DMS79 (cell line): Measurements from ENCODE around the gene TTLL12.

Source experiments
- DNase-seq: peaks from one replicate; lab custom pipeline; 2025; lab: John Stamatoyannopoulos, UW

The TTLL12 gene

DNA sequence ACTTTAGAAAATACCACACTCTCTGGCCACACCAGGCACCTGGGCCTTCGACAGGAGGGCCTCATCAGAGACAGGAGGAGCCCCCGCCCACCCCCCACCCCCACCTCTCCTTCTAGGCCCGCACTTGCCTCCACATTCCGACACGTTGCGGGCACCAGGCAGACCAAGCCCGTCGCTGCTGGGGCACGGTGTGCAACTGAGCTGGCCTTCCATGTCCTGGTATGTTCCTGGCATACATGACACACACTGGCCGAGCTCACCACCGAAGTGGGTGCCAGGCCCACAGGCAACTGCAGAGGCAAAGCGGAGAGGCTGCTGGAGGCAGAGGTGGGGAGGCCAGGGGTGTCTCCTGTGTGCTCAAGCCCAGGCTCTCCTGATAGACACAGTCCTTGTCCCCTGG lies 27.0 kb upstream of the TTLL12 start:
- no peak for DNase-seq

DNA sequence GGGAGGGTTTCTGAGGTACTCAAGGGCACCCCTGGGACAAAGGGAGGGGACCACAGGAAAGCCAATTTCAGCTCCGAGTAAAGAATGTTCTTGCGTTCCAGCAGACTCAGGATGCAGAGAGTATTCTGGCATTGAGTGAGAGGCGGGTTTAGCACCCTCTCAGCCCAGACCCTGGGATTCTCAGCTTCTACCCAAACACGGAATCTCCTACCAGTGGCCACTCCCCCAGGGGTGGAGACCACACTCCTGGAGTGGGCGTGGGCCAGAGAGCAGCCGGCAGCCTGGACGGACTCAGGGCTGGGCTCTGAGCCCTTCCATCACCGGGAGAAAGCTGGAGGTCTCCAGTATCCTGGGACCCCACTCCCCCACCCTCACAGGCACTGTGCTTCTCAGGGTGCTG lies 26.1 kb upstream of the TTLL12 start:
- DNase-seq, result no peak

GRCh38 chr22:43212434-43212952 lies 25.6 kb upstream of the TTLL12 start:
- DNase-seq, result no peak

GRCh38 chr22:43211941-43212433 lies 25.1 kb upstream of the TTLL12 start:
- no peak for DNase-seq

DNA sequence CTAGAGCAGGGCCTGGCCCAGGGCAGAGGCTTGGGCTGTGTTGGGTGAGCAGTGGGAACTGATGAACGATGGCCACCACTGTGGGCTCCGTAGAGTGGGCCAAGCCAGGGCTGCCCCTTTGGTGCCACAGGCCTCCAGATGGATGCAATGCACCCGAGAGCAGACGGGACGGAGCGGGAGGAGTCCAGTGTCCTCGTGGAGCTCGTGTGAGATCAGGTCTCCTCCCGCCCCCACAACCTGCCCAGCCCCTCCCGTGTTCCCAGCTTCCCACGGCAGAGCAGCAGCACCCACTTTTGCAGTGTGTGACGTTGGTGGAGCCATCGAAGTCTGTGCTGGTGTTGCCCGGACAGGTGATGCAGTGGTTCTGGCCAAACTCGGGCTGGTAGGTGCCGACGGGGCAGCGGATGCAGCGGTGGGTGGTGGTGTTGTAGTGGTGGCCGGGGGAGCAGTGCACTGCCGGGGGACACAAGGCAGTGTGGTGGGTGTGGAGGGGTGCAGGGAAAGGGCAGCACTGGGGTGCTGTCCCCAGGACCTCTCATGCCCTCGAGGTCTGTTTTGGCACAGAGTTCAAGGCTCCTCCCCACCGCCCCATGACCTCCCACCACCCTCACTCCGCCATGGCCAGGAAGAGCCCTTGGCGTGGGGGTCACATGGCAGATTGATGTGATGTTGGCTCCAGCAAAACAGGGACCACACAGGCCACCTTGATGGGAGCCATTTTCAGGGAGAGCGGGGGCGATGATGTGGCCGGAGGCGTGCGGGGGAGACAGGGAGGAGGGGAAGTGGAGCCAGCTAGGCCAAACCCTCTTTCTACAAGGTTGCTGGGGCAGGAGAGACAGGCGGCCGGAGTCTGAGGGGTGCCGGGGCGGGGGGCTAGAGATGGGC lies 23.9 kb upstream of the TTLL12 start:
- no peak for DNase-seq

DNA sequence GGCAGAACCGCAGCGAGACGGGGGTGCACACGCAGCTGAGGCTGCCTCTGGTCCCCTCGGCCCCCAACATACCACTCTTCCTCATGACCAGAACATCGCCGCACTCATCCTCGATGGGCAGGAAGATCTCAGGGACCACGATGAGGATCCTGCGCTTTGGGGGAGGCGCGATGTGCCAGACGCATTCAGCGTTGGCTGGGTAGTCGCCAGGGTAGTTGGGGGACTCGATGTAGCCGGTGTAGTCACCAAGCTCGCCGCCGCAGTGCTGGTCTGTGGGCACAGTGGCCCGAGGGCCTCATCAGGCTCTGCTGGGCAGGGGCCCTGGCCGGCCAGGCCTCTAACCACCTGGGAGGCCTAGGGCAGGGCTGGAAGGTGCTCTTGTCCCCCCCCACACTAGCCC lies 23.0 kb upstream of the TTLL12 start:
- no peak for DNase-seq

- no peak for DNase-seq
These were observed 22.6 kb upstream of the TTLL12 start for GRCh38 chr22:43209523-43209890.

DNA sequence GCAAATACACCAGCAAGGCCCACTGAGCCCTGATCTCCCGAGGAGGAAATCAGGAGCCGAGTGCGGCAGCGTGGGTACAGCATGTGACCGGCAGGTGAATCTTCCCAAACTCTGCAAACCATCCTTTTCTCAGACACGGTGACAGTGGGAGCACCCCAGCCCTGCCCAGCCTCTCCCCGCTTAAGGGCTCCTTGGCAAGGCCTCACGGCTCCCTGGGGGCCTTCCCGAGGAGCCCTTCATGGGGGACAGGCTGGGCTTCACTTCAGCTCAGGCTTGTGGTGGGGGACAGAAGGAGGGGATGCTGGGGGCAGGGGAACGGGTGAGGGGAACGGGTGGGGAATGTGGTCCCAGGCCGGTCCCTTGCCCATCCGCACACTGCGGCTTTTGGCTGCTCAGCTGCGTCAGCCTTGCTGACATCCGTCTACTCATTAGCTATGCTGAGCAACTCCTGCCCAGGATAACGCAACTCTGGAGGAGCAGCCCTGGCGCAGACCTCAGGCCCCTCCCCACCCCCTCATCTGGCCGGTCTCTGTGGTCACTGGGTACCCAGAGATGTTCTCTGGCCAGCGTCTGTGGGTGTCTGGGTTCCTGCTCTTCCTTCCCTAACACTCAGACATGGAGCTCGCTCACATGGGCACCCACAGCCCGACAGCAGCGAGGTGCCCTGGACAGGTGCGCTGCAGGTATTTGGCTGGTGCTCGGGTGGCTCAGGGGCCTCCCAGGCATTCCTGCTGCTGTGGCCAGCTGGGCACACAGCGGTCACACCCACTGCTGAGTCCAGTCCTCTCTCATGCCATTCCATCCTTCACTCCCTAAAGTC lies 22.0 kb upstream of the TTLL12 start:
- DNase-seq, result no peak

DNA sequence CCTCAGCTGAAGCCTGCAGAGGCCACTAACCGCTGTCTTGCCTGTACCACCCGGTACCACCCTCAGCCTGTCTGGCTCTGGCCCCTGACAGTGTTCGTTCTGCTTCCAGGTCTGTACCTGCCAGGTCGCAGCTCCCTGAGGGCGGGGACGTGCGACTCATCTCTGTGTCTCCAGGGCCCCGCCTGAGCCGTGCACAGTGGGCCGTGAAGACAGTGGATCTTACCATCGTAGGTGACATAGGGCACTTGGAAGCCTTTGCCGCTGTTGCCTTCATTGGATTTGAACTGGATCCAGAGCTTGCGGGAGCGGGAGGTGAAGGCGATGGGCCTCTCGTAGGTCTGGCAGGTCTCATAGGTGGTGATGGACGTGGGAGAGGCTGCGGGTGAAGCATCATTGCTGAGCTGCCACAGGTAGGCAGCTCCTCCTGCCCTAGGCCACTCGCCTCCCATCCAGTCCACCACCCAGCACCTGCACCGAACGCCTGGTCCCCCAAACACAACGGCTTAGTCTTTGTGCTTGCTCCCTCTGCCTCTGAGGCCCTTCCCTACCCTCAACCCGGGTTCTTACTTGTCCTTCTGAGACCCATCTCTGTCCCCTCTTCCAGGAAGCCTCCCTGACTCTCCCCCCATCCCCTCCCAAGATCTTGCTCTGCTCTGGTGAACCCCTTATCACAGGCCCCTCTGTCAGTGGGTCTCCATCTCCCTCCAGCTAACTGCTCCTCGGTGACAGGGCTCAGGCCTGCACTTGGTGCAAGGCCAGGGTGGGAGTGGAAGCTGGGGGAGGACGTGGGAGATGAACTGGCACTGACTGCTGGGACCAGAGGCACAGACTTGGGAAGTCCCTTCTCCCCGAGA lies 21.1 kb upstream of the TTLL12 start:
- no peak for DNase-seq

DNA sequence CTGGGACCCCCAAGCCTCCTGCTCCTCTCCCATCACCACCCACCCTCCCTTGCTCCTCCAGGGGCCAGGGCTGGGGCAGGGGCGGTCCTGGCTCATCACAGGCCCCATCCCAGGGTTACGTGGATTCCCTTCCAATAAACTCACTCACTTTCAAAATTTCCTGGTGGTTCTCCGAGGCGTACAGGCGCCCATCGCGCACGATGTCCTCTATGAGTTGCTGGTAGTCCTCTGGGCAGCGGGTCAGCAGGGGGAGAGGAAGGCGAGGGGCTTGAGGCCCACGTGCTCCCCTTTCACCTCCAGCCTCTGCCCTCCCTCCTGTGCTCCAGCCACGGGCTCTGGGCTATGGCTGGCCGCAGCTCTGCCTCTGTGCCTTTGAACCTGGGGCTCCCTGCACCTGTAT lies 20.5 kb upstream of the TTLL12 start:
- no peak for DNase-seq

GRCh38 chr22:43206509-43207161 lies 19.7 kb upstream of the TTLL12 start:
- no peak for DNase-seq

GRCh38 chr22:43205748-43206508 lies 19.0 kb upstream of the TTLL12 start:
- DNase-seq, result no peak

GRCh38 chr22:43205261-43205691 lies 18.3 kb upstream of the TTLL12 start:
- DNase-seq, result no peak

GRCh38 chr22:43203471-43203981 lies 16.6 kb upstream of the TTLL12 start:
- DNase-seq, result no peak

- DNase-seq, result no peak
These were observed 15.9 kb upstream of the TTLL12 start for GRCh38 chr22:43202756-43203410.

GRCh38 chr22:43202326-43202725 lies 15.4 kb upstream of the TTLL12 start:
- DNase-seq, result no peak

DNA sequence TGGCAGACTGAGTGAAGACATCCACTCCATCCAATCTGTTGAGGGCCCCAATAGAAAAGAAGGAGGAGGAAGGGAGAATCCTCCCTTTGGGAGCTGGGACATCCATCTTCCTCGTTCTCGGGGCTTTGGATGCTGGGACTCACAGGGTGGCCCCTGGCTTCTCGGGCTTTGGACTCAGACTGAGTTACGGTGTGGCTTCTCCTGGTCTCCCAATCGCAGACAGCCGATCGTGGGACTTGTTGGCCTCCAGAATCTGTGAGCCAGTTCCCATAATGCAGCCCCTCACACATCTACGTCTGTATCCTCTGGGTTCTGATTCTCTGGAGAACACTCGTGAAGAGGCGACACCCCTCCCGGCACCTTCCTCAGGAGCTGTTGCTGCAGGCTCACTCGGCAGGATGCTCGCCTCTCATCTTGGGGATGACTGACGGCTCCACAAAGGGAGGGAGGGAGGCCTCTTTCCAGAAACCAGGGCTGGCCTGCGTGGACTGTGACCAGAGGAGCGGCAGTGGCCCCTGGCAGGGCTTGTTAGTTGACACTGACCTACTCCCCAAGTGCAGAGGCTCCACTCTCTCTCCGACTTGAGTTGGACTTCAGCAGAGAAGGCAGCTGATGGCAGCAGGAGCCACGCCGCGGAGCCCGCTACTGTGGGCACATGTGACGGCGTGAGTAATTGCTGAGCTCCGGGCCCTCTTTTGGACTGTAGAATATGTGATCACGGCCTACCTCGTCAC lies 14.7 kb upstream of the TTLL12 start:
- no peak for DNase-seq

- no peak for DNase-seq
These were observed 13.6 kb upstream of the TTLL12 start for GRCh38 chr22:43200555-43200954.

DNA sequence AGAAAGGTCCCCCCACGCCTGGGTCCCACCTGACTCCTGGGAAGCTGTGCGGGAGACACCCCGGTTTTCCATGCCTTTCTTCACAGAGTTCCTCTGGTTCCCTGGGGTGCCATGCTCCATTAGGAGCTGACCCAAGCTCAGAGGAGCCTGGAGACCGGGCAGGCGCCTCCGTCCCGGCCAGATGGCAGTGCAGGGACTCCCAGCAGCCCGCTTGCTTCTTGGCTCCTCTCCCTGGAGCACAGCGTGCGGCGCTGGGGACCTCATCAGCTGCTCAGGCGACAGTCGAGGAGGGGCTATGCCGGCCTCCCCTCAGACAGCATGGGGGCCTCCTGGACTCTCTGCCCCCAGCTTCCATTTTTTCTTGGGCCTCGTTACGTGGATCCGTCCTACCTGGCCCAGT lies 13.1 kb upstream of the TTLL12 start:
- no peak for DNase-seq
